Prostate gland (tissue), 2 donors: ENCODE data around the gene ICAM3. TPM values are rescaled to one million over a fixed set of nuclear protein-coding genes. Genes with fewer than 3 reads are reported as not detected.

Source experiments
- DNase-seq: peaks from one replicate; pipeline ENCODE4 v3.0.0-alpha.2; 2019; ENCODE audit warnings: low spot score
- H3K27ac ChIP-seq, 2 donors: fragments of 200-600 bp; sonication (generic); 2 replicates each; pipeline ENCODE4 v1.5.1; 2017 to 2019
- H3K27me3 ChIP-seq: fragments of 200-600 bp; sonication (generic); replicated peaks from 2 replicates; pipeline ENCODE4 v1.5.1; 2019; ENCODE audit not compliant: insufficient read depth
- H3K36me3 ChIP-seq, 2 donors: fragments of 200-600 bp; sonication (generic); 1 replicate in 1 of 2; 2 replicates in 1 of 2; pipeline versions ENCODE4 v1.5.1 to v1.8.1; 2017 to 2019
- H3K4me1 ChIP-seq: fragments of 200-600 bp; sonication (generic); replicated peaks from 2 replicates; pipeline ENCODE4 v1.5.1; 2019
- H3K4me3 ChIP-seq, 2 donors: fragments of 200-600 bp; sonication (generic); 2 replicates each; pipeline ENCODE4 v1.5.1; 2017 to 2019
- H3K9me3 ChIP-seq: fragments of 200-600 bp; sonication (generic); 2 replicates; pipeline ENCODE4 v1.5.1; 2017
- CTCF ChIP-seq, 4 experiments: fragments of 200-600 bp in 2 of 4; fragments of 450-650 bp in 2 of 4; sonication (generic) in 2 of 4; IDR thresholded peaks; 1 replicate in 3 of 4; 2 replicates in 1 of 4; pipeline ENCODE4 v1.5.1; 2016 to 2019; ENCODE audit warnings: antibody characterized with exemption in 4 of 4, mild to moderate bottlenecking in 2 of 4, moderate library complexity in 2 of 4
- POLR2A ChIP-seq: fragments of 450-650 bp; IDR thresholded peaks from one replicate; pipeline ENCODE4 v1.6.1; 2016; ENCODE audit warnings: antibody characterized with exemption, mild to moderate bottlenecking
- POLR2AphosphoS5 ChIP-seq: sonication (generic); formaldehyde crosslinking; IDR thresholded peaks from one replicate; pipeline ENCODE4 v1.6.1; 2017; ENCODE audit warnings: antibody characterized with exemption
- WGBS: methylation state at CpG from one replicate; pipeline ENCODE4 v1.1.5; 2018; 5-methylcytosine and 5-hydroxymethylcytosine counted together
- intact Hi-C: fragments of 100-400 bp; cut with DNase I; formaldehyde crosslinking; loops from one replicate; pipeline ENCODE4 v1.14.2; 2022
- total RNA-seq, 2 donors: library from RNA; depleted of rRNA; stranded (reverse); fragments of >200 nt; gene quantifications; one replicate each; pipeline ENCODE4 v1.1.0, GENCODE V29; 2016

Gene ICAM3
- total RNA-seq, 2 donors from 2014 or later = 6.4 to 6.5 TPM

DNA sequence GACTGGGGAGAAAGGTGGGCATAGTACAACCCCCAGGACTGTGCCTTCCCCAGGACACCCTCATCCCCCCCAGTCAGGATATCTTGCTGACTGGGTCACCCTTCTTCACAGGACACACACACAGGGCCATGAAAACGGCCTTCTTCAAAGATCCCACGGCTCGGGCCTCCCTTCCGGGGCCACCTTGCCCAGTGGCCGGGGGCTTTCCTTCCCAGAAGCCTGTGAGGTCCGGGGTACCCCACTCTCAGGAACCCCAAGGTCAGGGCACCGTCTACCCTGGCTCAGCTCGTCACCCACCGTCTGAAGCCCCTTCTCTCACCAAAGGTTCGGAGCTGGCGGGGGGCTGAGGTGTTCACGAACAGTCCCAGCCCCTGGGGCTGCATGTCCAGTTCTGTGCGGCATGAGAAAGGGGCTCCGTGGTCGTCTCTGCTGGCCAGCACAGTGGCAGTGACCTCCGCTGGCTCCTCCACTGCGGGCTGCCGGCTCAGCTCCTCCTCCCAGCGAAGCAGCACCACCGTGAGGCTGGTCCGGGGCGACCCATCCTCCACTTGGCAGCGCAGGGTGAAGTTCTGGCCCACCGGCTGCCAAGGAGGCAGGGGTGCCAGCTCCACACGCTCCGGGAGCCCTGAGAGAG, 4.0 kb downstream of the ICAM3 start:
- intact Hi-C loops = no loop called here
- H3K27ac ChIP-seq = peak overlapping the region; percentile 87 to 92
- no peaks in the 10 kb centered on the region for H3K27me3 ChIP-seq
- no peak for DNase-seq
- peaks cover 13% of the 10 kb centered on the region for H3K4me1 ChIP-seq
- H3K36me3 ChIP-seq = no peaks in the 10 kb centered on the region
- 65% methylated on average over 24 of the region's 26 CpGs for WGBS
- TF ChIP-seq CTCF (IDR thresholded peaks at IDR 0.05) (no peak), POLR2A (no peak), POLR2AphosphoS5 (no peak)
- H3K4me3 ChIP-seq = peak overlapping the region in 1 of 2 donors; percentile 81
- no peaks in the 10 kb centered on the region for H3K9me3 ChIP-seq

DNA sequence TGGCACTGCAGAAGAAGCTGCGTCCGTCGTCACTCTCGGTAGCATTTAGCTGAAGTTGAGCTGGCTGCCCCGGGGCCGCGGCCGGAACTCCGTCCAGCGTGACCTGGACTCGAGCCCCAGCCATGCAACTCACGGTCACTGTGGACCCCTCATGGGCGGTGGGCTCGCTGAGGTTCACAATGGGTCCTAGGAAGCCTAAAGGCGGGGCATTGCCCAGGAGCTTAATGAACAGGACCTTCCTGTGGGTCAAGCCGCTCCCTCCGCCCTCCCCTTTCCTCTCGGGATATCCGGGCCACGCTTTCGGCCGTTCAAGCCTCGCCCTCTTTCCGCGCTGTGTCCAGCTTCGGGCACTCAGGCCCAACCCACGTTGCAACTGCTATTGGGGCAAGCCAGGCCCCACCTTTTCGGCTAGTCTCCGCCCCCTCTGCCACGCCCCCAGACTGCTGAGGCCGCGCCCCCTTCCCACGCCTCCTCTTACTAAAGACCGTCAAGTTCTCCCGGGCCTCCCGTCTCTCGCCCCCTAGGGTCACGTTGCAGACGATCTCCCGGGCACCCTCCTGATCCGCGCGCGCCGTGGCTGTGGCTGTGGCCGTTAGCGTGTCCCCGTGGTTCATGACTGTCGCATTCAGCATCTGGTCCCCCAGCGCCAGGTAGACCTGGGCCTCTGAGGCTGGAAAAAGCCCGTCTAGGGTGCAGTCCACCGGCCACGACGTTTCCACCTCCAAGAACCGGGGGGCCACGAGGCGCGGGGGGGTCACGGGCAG, 4.7 kb downstream of the ICAM3 start:
- Histone ChIP-seq H3K9me3 (no peaks in the 10 kb centered on the region), H3K4me1 (peaks cover 13% of the 10 kb centered on the region), H3K36me3 (peaks cover 0 to under 1% of the 10 kb centered on the region in 2 donors), H3K4me3 (peak overlapping the region; percentile 73 to 81), H3K27me3 (no peaks in the 10 kb centered on the region), H3K27ac (peak overlapping the region; percentile 87 to 92)
- peak; percentile 94 for DNase-seq
- intact Hi-C loops = no loop called here
- TF ChIP-seq CTCF (IDR thresholded peaks at IDR 0.05) = peak in 1 of 4 experiments; percentile 19
- TF ChIP-seq POLR2AphosphoS5 = peak; percentile 94
- TF ChIP-seq POLR2A = peak; percentile 55
- WGBS = 18% methylated on average over 54 of the region's 59 CpGs

DNA sequence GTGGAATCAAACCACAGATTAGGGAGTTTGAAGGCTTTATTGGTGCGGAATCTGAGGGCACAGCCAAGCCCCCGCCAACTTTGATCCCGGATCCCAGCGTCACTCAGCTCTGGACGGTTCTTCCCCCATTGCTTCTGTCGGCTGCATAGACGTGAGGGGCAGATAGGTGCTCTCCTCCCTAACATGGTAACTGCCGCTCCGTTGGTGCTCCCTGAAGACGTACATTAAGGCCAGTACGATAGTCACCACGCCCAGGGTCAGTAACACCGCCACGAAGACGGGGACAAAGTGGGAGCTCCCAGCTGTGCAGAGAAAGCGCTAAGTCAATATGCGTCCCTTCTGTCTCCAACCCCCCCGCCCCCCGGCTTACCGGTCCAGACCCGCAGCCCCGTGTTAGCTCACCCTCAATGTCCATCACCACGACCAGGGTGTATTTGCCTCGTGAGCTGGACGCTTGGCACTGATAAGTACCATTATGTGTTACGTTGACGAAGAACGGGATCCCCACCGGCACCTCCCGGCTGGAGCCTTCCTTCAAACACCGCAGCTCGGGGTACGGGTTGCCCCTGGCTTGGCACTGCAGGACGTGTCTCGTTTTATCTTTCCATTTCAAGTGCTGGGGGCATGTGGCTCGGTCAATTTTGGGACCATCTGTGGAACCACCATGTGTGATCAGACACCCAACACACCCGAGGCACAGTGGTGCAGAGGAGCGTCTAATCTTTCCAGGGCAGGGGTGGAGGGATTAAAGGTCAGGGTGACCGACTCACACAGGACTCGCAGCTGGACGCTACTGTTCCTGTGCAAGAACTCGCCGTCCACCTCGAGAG, 5.5 kb downstream of the ICAM3 start:
- intact Hi-C loops = loop anchor here (2.0 kb wide), 1 partner anchor 47 kb away; the partner anchor contains the start of gene TYK2
- Histone ChIP-seq H3K36me3 (peaks cover 0 to 5% of the 10 kb centered on the region in 2 donors), H3K4me3 (peak overlapping the region; percentile 73 to 81), H3K9me3 (no peaks in the 10 kb centered on the region), H3K27ac (peak overlapping the region; percentile 87 to 92), H3K27me3 (no peaks in the 10 kb centered on the region), H3K4me1 (peaks cover 13% of the 10 kb centered on the region)
- TF ChIP-seq POLR2A (no peak), POLR2AphosphoS5 (no peak), CTCF (IDR thresholded peaks at IDR 0.05) (no peak)
- WGBS = 2% methylated on average over 42 of the region's 44 CpGs
- no peak for DNase-seq

GRCh38 chr19:10332965-10333757, 6.3 kb downstream of the ICAM3 start, which contains the start of gene RAVER1:
Gene RAVER1, minus strand, starts transcription at chr19:10333529. Its CDS starts 22 bp downstream, at chr19:10333507.
- TF ChIP-seq POLR2AphosphoS5 (peak; percentile 92), POLR2A (peak; percentile 50), CTCF (IDR thresholded peaks at IDR 0.05) (no peak)
- intact Hi-C loops = loop anchor here (2.0 kb wide), 1 partner anchor 48 kb away; the partner anchor contains the start of gene TYK2
- WGBS = under 1% methylated on average over 56 of the region's 82 CpGs

More at GRCh38 chr19:10332965-10333757, 6.3 kb downstream of the ICAM3 start, which contains the start of gene RAVER1:
- H3K27me3 ChIP-seq = no peaks in the 10 kb centered on the region
- H3K36me3 ChIP-seq = peaks cover 0 to 12% of the 10 kb centered on the region in 2 donors
- peaks cover 13% of the 10 kb centered on the region for H3K4me1 ChIP-seq
- peak within 1 kb of the TSS; percentile 87 to 92 for H3K27ac ChIP-seq
- DNase-seq = peak; percentile 97
- no peaks in the 10 kb centered on the region for H3K9me3 ChIP-seq
- peak within 1 kb of the TSS; percentile 73 to 81 for H3K4me3 ChIP-seq
